Neural cell (in vitro differentiated cells): ENCODE measurements around the gene GJD2. TPM values are rescaled to one million over a fixed set of nuclear protein-coding genes. Genes with fewer than 3 reads are reported as not detected.

Experiments used
- H2AFZ ChIP-seq: fragments of 200-600, 300-800 bp; sonication (generic), shearing (Covaris generic); 2 replicates; pipeline ENCODE4 v1.6.0; 2014; ENCODE audit warnings: low read depth, mild to moderate bottlenecking, antibody characterized with exemption, low read length, moderate library complexity
- H3F3A ChIP-seq: fragments of 200-600 bp; shearing (Covaris generic); 2 replicates; pipeline ENCODE4 v1.6.1; 2016; ENCODE audit warnings: mild to moderate bottlenecking, moderate library complexity, mixed read lengths, antibody characterized with exemption, low read length; ENCODE audit not compliant: insufficient read depth, poor library complexity, severe bottlenecking
- H3K27ac ChIP-seq: fragments of 200-600, 300-800 bp; sonication (generic), shearing (Covaris generic); 2 replicates; pipeline ENCODE4 v1.5.1; 2014; ENCODE audit warnings: mild to moderate bottlenecking, low read length, moderate library complexity
- H3K27me3 ChIP-seq: fragments of 300-800, 200-600 bp; sonication (generic), shearing (Covaris generic); 2 replicates; pipeline ENCODE4 v1.6.0; 2014; ENCODE audit warnings: mild to moderate bottlenecking, low read depth, low read length, moderate library complexity; ENCODE audit not compliant: insufficient read depth
- H3K36me3 ChIP-seq: fragments of 300-800, 200-600 bp; sonication (generic), shearing (Covaris generic); 2 replicates; pipeline ENCODE4 v1.5.1; 2014; ENCODE audit warnings: mild to moderate bottlenecking, antibody characterized with exemption, low read length, moderate library complexity; ENCODE audit not compliant: insufficient read depth
- H3K4me2 ChIP-seq: fragments of 300-800, 200-600 bp; sonication (generic), shearing (Covaris generic); 2 replicates; pipeline ENCODE4 v1.6.0; 2014; ENCODE audit warnings: mild to moderate bottlenecking, low read length
- H3K4me3 ChIP-seq: fragments of 300-800, 200-600 bp; sonication (generic), shearing (Covaris generic); 2 replicates; pipeline ENCODE4 v1.5.1; 2014; ENCODE audit warnings: mild to moderate bottlenecking, low read length, moderate library complexity
- H3K79me2 ChIP-seq: fragments of 200-600 bp; shearing (Covaris generic); replicated peaks from 2 replicates; pipeline ENCODE4 v1.6.0; 2014; ENCODE audit warnings: mild to moderate bottlenecking, low read length, moderate library complexity; ENCODE audit not compliant: insufficient read depth
- H3K9ac ChIP-seq: fragments of 300-800, 200-600 bp; sonication (generic), shearing (Covaris generic); 2 replicates; pipeline ENCODE4 v1.6.1; 2016; ENCODE audit warnings: mild to moderate bottlenecking, low read length, mixed read lengths
- H3K9me2 ChIP-seq: fragments of 200-600 bp; shearing (Covaris generic); 2 replicates; pipeline ENCODE4 v1.6.1; 2016; ENCODE audit warnings: mild to moderate bottlenecking, low read length, mixed read lengths; ENCODE audit not compliant: insufficient read depth
- H3K9me3 ChIP-seq: fragments of 200-600, 300-800 bp; sonication (generic), shearing (Covaris generic); 2 replicates; pipeline ENCODE4 v1.6.1; 2016; ENCODE audit warnings: mild to moderate bottlenecking, mixed run types, low read length, moderate library complexity, mixed read lengths
- H4K20me1 ChIP-seq: fragments of 200-600 bp; shearing (Covaris generic); 2 replicates; pipeline ENCODE4 v1.6.1; 2016; ENCODE audit warnings: mild to moderate bottlenecking, mixed run types; ENCODE audit not compliant: insufficient read depth
- EP300 ChIP-seq: fragments of 450-650 bp; conservative IDR thresholded peaks from 2 replicates; pipeline ENCODE4 v1.6.1; 2014; ENCODE audit warnings: antibody characterized with exemption, mild to moderate bottlenecking, moderate library complexity; ENCODE audit not compliant: poor library complexity, severe bottlenecking
- EZH2 ChIP-seq: fragments of 200-600, 300-800 bp; shearing (Covaris generic), sonication (generic); IDR thresholded peaks from 2 replicates; pipeline ENCODE4 v1.6.1; 2014; ENCODE audit warnings: antibody characterized with exemption, low read length, borderline replicate concordance, mild to moderate bottlenecking; ENCODE audit not compliant: insufficient read depth, poor library complexity, severe bottlenecking
- MXI1 ChIP-seq: fragments of 450-650 bp; conservative IDR thresholded peaks from 2 replicates; pipeline ENCODE4 v1.6.1; 2014; ENCODE audit warnings: antibody characterized with exemption, mild to moderate bottlenecking; ENCODE audit not compliant: poor library complexity, severe bottlenecking
- POLR2AphosphoS5 ChIP-seq: IDR thresholded peaks from 2 replicates; pipeline ENCODE4 v1.6.1; 2012
- RAD21 ChIP-seq: fragments of 450-650 bp; conservative IDR thresholded peaks from 2 replicates; pipeline ENCODE4 v1.6.1; 2014; ENCODE audit warnings: antibody characterized with exemption, mild to moderate bottlenecking, moderate library complexity
- SMC3 ChIP-seq: fragments of 450-650 bp; conservative IDR thresholded peaks from 2 replicates; pipeline ENCODE4 v1.6.1; 2014; ENCODE audit warnings: antibody characterized with exemption, mild to moderate bottlenecking, moderate library complexity; ENCODE audit not compliant: poor library complexity
- TAF1 ChIP-seq: IDR thresholded peaks from 2 replicates; pipeline ENCODE4 v1.6.1; 2012; ENCODE audit warnings: low read depth
- polyA plus RNA-seq: library from polyadenylated mRNA; depleted of rRNA; stranded (reverse); fragments of >200 nt; gene quantifications from 2 replicates; pipeline ENCODE4 v1.2.3, GENCODE V29; 2014
- TF ChIP-seq, protein P1 (sequence below): fragments of 450-650 bp; IDR thresholded peaks from 2 replicates; pipeline ENCODE4 v1.5.1; 2014; ENCODE audit warnings: antibody characterized with exemption, mild to moderate bottlenecking, moderate library complexity; ENCODE audit not compliant: poor library complexity, severe bottlenecking
- TF ChIP-seq, protein P2 (sequence below): IDR thresholded peaks from 2 replicates; pipeline ENCODE4 v1.6.1; 2012; ENCODE audit warnings: borderline replicate concordance

GJD2 gene
- polyA plus RNA-seq, 1 donor from 2014 or later, result 4.6 TPM

DNA sequence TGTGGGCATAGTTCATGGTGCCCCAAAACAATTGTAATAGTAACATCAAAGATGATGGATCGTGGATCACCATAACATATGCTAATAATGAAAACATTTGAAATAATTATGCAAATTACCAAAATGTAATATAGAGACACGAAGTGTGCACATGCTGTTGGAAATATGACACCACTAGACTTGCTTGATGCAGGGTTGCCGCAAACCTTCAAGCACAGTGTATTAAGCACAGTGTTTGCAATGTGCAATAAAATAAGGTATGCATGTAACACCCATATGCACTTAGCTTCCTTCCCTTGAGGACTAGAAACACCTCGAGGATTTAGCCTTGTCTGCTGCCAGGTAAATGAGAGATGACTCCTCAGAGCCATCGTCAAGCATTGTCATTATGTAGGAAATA is 10.9 kb upstream of the GJD2 start:
- no peak overlapping the region for H2AFZ ChIP-seq
- H3K27me3 ChIP-seq, result no peaks in the 10 kb centered on the region
- no peaks in the 10 kb centered on the region for H3K9me3 ChIP-seq
- no peak overlapping the region for H3K27ac ChIP-seq
- H3F3A ChIP-seq, result no peaks in the 10 kb centered on the region
- TF ChIP-seq SMC3 (no peak), MXI1 (no peak), EZH2 (no peak), RAD21 (no peak), POLR2AphosphoS5 (no peak), EP300 (no peak), TAF1 (no peak)
- TF ChIP-seq, protein P1, sequence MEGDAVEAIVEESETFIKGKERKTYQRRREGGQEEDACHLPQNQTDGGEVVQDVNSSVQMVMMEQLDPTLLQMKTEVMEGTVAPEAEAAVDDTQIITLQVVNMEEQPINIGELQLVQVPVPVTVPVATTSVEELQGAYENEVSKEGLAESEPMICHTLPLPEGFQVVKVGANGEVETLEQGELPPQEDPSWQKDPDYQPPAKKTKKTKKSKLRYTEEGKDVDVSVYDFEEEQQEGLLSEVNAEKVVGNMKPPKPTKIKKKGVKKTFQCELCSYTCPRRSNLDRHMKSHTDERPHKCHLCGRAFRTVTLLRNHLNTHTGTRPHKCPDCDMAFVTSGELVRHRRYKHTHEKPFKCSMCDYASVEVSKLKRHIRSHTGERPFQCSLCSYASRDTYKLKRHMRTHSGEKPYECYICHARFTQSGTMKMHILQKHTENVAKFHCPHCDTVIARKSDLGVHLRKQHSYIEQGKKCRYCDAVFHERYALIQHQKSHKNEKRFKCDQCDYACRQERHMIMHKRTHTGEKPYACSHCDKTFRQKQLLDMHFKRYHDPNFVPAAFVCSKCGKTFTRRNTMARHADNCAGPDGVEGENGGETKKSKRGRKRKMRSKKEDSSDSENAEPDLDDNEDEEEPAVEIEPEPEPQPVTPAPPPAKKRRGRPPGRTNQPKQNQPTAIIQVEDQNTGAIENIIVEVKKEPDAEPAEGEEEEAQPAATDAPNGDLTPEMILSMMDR, result no peak
- TF ChIP-seq, protein P2, sequence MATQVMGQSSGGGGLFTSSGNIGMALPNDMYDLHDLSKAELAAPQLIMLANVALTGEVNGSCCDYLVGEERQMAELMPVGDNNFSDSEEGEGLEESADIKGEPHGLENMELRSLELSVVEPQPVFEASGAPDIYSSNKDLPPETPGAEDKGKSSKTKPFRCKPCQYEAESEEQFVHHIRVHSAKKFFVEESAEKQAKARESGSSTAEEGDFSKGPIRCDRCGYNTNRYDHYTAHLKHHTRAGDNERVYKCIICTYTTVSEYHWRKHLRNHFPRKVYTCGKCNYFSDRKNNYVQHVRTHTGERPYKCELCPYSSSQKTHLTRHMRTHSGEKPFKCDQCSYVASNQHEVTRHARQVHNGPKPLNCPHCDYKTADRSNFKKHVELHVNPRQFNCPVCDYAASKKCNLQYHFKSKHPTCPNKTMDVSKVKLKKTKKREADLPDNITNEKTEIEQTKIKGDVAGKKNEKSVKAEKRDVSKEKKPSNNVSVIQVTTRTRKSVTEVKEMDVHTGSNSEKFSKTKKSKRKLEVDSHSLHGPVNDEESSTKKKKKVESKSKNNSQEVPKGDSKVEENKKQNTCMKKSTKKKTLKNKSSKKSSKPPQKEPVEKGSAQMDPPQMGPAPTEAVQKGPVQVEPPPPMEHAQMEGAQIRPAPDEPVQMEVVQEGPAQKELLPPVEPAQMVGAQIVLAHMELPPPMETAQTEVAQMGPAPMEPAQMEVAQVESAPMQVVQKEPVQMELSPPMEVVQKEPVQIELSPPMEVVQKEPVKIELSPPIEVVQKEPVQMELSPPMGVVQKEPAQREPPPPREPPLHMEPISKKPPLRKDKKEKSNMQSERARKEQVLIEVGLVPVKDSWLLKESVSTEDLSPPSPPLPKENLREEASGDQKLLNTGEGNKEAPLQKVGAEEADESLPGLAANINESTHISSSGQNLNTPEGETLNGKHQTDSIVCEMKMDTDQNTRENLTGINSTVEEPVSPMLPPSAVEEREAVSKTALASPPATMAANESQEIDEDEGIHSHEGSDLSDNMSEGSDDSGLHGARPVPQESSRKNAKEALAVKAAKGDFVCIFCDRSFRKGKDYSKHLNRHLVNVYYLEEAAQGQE, result no peak
- no peaks in the 10 kb centered on the region for H3K79me2 ChIP-seq
- no peaks in the 10 kb centered on the region for H4K20me1 ChIP-seq
- H3K4me3 ChIP-seq, result no peak overlapping the region
- no peaks in the 10 kb centered on the region for H3K36me3 ChIP-seq
- H3K9me2 ChIP-seq, result no peaks in the 10 kb centered on the region
- H3K9ac ChIP-seq, result no peak overlapping the region
- H3K4me2 ChIP-seq, result no peak overlapping the region

DNA sequence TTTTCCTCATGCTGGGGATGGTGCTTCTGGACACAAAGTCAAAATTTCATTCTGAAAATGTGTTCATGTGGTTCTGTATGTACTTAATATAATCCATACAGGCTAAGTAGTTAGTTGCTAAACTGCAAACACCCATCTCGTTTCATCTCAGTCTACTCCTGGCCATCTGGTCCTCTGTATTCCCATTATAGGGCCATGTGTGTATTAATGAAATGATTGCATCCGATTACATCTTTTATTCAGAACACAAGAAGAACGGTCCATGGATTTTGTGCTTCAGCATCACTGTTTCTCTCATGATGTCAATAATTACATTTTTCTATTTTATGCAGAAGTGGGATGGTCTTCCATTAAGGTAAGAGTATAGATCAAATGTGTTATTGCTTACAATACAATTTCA is 6.1 kb upstream of the GJD2 start:
- Histone ChIP-seq H2AFZ (no peak overlapping the region), H3K27ac (no peak overlapping the region), H3K9me3 (no peaks in the 10 kb centered on the region), H3K36me3 (no peaks in the 10 kb centered on the region), H3K9me2 (no peaks in the 10 kb centered on the region), H3K4me2 (no peak overlapping the region), H3K27me3 (peaks cover 13% of the 10 kb centered on the region), H3F3A (no peaks in the 10 kb centered on the region), H3K4me3 (no peak overlapping the region), H3K79me2 (no peaks in the 10 kb centered on the region), H4K20me1 (no peaks in the 10 kb centered on the region), H3K9ac (no peak overlapping the region)
- no peak for TF ChIP-seq EZH2
- TF ChIP-seq, protein P2, result no peak
- TF ChIP-seq, protein P1, result no peak
- TF ChIP-seq RAD21, result no peak
- no peak for TF ChIP-seq MXI1
- no peak for TF ChIP-seq SMC3
- TF ChIP-seq POLR2AphosphoS5, result no peak
- TF ChIP-seq EP300, result no peak
- no peak for TF ChIP-seq TAF1
